Measurements from ENCODE around the gene UBTF. TPM values are rescaled to one million over a fixed set of nuclear protein-coding genes. Genes with fewer than 3 reads are reported as not detected.

UBTF gene
- total and polyA plus RNA-seq, 2 of the 8 experiments (the other 6 are each of a cell fraction or from before 2014, with no cell fraction given): 14.7 to 106 TPM

DNA sequence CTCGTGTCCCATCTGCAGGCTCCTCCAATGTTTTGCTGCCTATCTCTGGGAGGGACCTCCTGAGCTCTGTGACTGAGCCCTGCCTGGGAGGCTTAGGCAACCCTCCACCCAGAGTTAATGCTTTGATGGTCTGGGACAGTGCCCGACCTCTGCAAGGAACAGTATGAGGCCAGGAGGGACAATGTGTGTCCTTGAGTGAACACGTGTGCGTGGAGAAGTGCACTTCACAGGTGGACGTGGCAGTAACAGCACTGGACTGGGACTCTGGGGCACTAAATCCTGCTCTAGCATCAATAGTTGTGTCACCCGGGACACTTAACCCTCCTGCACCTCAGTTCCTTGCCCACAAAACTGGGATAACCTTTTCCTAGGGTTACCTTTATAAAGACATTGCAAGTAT, 4.6 kb downstream of the UBTF start (continued):
- TF ChIP-seq TCF12 (IDR thresholded peaks at IDR 0.05; ENCODE audit: low read depth, low read length): no peak
- TF ChIP-seq, protein P1, sequence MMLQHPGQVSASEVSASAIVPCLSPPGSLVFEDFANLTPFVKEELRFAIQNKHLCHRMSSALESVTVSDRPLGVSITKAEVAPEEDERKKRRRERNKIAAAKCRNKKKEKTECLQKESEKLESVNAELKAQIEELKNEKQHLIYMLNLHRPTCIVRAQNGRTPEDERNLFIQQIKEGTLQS (IDR thresholded peaks at IDR 0.05; ENCODE audit: insufficient read depth, low read depth, low read length): no peak
- TF ChIP-seq RBBP5 (IDR thresholded peaks at IDR 0.05; ENCODE audit: borderline replicate concordance, low read depth, low read length): no peak
- TF ChIP-seq JUND (IDR thresholded peaks at IDR 0.05; ENCODE audit: low read length): no peak
